Measurements from ENCODE around the gene ELK4.

ELK4 gene

DNA sequence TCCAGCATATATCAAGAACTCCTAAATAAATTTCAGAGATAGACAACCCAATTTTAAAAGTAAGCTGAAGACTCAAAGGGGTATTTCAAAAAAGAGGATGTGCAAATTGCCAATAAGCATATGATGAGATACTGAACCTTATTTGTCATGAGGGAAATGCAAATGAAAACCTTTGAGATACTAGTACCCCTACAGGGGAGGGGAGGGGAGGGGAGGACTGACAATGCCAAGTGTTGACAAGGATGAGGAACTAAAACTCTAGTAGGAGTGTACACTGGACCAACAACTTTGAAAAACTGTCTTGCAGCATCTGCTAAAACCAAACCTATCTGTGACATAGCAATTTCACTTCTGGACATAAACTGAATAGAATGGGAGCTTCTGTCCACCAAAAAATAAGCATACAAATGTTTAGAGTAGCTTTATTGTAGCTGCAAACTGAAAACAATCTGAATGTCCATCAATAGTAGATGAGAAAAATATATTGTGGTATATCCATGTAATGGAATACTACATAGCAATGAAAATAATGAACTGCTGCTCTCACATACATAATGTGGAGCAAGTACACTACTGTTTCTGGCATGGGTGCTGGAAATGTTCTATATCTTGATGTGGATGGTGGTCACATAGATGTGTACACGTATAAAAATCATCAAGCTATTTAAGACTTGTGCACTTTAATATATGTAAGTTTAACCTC lies 70.2 kb downstream of the ELK4 start:
- no peak for DNase-seq (ENCODE audit: low spot score)
